Thyroid gland (tissue), 4 donors: ENCODE measurements around the gene VWA5B2. TPM values are rescaled to one million over a fixed set of nuclear protein-coding genes. Genes with fewer than 3 reads are reported as not detected.

Experiments
- DNase-seq, 2 donors: peaks; one replicate each; pipeline ENCODE4 v3.0.0-alpha.2; 2019
- H3K27ac ChIP-seq, 3 donors: fragments of 200-600 bp; sonication (generic); 1 replicate in 2 of 3; 2 replicates in 1 of 3; pipeline ENCODE4 v1.5.1; 2016 to 2019; ENCODE audit warnings: mild to moderate bottlenecking in 1 of 3, moderate library complexity in 1 of 3
- H3K27me3 ChIP-seq: fragments of 200-600 bp; sonication (generic); one replicate; pipeline ENCODE4 v1.5.1; 2019
- H3K36me3 ChIP-seq, 2 donors: fragments of 200-600 bp; sonication (generic); one replicate each; pipeline ENCODE4 v1.5.1; 2016 to 2019
- H3K4me1 ChIP-seq, 2 donors: fragments of 200-600 bp; sonication (generic); one replicate each; pipeline ENCODE4 v1.5.1; 2017 to 2019
- H3K4me3 ChIP-seq, 3 donors: fragments of 200-600 bp; sonication (generic); replicated peaks in 1 of 3; 1 replicate in 2 of 3; 2 replicates in 1 of 3; pipeline ENCODE4 v1.5.1; 2016; ENCODE audit warnings: mild to moderate bottlenecking in 1 of 3
- H3K9me3 ChIP-seq: fragments of 200-600 bp; sonication (generic); one replicate; pipeline ENCODE4 v1.5.1; 2017
- CTCF ChIP-seq, 6 experiments: fragments of 200-600 bp in 3 of 6; fragments of 450-650 bp in 3 of 6; sonication (generic) in 3 of 6; IDR thresholded peaks; one replicate each; pipeline ENCODE4 v1.5.1; 2016 to 2019; ENCODE audit warnings: antibody characterized with exemption in 6 of 6, mild to moderate bottlenecking in 2 of 6, inconsistent platforms in 1 of 6, moderate library complexity in 1 of 6
- POLR2A ChIP-seq, 2 donors: fragments of 450-650 bp; IDR thresholded peaks; one replicate each; pipeline ENCODE4 v1.6.1; 2017; ENCODE audit warnings: antibody characterized with exemption in 2 of 2, mild to moderate bottlenecking in 2 of 2, moderate library complexity in 1 of 2
- WGBS, 2 donors: methylation state at CpG; one replicate each; pipeline ENCODE4 v1.1.5; 2017; 5-methylcytosine and 5-hydroxymethylcytosine counted together
- intact Hi-C: fragments of 100-400 bp; cut with DNase I; formaldehyde crosslinking; loops from one replicate; pipeline ENCODE4 v1.15.1; 2023
- total RNA-seq, 4 donors: library from RNA; depleted of rRNA; stranded (reverse); fragments of >200 nt; gene quantifications; one replicate each; pipeline ENCODE4 v1.2.3, GENCODE V29; 2016

The VWA5B2 gene
- total RNA-seq, 4 donors from 2014 or later, result 0.42 to 0.88 (median 0.45) TPM; not detected in 1

DNA sequence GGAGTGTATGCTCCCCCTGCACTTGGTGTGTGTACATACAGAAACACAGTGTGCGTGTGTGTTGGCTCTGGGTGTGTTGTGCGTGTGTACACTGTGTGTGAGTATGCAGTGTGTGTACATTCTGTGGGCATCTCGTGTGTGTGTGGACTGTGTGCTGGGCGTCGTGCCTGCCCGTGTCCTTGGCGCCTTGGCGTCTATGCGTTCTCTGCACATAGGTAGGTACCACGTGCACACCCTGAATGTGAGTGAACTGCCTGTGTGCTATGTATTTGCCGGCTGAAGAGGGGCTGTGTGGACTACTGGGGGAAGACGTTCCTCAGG, 46.0 kb downstream of the VWA5B2 start:
- H3K4me3 ChIP-seq, result no peak overlapping the region
- 71 to 73% methylated on average over 12 of the region's 12 CpGs for whole genome bisulfite sequencing, 2 donors
- H3K27ac ChIP-seq, result no peak overlapping the region
- TF ChIP-seq CTCF (IDR thresholded peaks at IDR 0.05) (no peak), POLR2A (IDR thresholded peaks at IDR 0.05) (no peak)
- intact Hi-C loops, result no loop called here
- no peaks in the 10 kb centered on the region for H3K4me1 ChIP-seq
- no peaks in the 10 kb centered on the region for H3K9me3 ChIP-seq
- peaks cover 8% of the 10 kb centered on the region for H3K27me3 ChIP-seq
- H3K36me3 ChIP-seq, result no peaks in the 10 kb centered on the region
- no peak for DNase-seq

DNA sequence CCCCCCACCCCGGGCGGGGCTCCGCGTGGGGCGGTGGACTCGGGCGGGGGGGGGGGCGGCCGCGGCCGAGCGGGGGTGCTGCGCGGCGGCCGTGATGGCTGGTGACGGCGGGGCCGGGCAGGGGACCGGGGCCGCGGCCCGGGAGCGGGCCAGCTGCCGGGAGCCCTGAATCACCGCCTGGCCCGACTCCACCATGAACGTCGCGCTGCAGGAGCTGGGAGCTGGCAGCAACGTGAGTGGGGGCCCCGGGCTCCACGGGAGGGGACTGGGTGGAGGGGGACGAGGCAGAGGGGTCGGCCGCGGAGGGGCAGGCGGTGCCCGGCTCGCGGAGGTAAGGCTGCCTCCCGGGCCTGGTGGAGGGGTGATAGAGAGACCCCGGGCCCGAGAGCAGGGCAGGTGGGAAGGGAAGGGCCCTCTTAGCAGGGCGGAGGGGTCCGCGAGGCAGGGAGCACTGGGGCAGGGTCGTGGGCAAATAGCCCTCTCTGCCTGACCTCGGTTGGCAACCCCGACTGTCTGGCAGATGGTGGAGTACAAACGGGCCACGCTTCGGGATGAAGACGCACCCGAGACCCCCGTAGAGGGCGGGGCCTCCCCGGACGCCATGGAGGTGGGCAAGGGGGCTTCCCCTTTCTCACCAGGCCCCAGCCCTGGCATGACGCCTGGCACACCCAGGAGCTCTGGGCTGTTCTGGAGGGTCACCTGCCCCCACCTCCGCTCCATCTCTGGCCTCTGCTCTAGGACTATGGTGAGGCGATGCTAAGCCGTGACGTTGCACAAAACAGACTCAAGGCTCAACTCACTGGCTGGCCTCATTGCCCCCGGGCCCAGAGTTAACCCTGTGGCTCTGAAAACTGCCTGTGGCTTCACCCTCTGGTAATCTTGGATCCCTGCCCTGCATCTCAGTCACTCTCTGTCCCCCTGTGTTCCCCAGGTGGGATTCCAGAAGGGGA, 46.9 kb downstream of the VWA5B2 start, which contains the start of gene ECE2:
TSS of gene ECE2 (plus strand) at position 62 of the 950 bp plus-strand sequence. CDS start at position 194, 132 bp downstream.
- Histone ChIP-seq H3K36me3 (no peaks in the 10 kb centered on the region), H3K4me1 (no peaks in the 10 kb centered on the region), H3K4me3 (no peak within 1 kb of the TSS), H3K27me3 (peaks cover 8% of the 10 kb centered on the region), H3K27ac (no peak within 1 kb of the TSS), H3K9me3 (no peaks in the 10 kb centered on the region)
- no peak for TF ChIP-seq CTCF (IDR thresholded peaks at IDR 0.05)
- TF ChIP-seq POLR2A (IDR thresholded peaks at IDR 0.05), result no peak
- 11 to 46% methylated on average over 10 to 21 of the region's 65 CpGs for WGBS, 2 donors
- intact Hi-C loops, result no loop called here
- DNase-seq, result no peak

GRCh38 chr3:184277366-184277765, 48.0 kb downstream of the VWA5B2 start:
- Histone ChIP-seq H3K27ac (no peak overlapping the region), H3K36me3 (no peaks in the 10 kb centered on the region), H3K4me3 (no peak overlapping the region), H3K27me3 (peaks cover 8% of the 10 kb centered on the region), H3K9me3 (no peaks in the 10 kb centered on the region), H3K4me1 (no peaks in the 10 kb centered on the region)
- intact Hi-C loops, result no loop called here
- no peak for TF ChIP-seq CTCF (IDR thresholded peaks at IDR 0.05)
- no peak for TF ChIP-seq POLR2A (IDR thresholded peaks at IDR 0.05)
- no peak for DNase-seq
- 87 to 94% methylated on average over 6 of the region's 6 CpGs for WGBS, 2 donors

DNA sequence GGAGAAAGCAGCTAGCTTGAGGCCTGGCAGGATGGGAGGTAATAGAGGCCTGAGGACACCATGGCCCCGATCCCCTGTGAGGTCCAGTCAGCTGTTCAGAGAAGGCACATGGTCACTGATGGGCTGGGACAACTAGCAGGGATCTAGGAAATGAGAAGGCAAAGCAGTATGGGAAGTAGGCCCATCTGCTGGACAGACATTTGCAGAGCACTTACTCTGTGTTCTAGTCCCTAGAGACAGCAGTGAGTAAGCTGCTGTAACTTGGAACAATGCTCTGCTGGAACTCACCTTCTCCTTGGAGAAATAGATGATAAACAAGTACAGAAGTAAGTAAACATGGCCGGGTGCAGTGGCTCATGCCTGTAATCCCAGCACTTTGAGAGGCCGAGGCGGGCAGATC, 53.6 kb downstream of the VWA5B2 start:
- no peaks in the 10 kb centered on the region for H3K27me3 ChIP-seq
- intact Hi-C loops, result loop anchor here (10.0 kb wide), 1 partner anchor 48 kb away; no protein-coding TSS in a partner anchor
- no peak overlapping the region for H3K27ac ChIP-seq
- no peak overlapping the region for H3K4me3 ChIP-seq
- 90 to 92% methylated on average over 4 of the region's 4 CpGs for WGBS, 2 donors
- no peaks in the 10 kb centered on the region for H3K9me3 ChIP-seq
- no peaks in the 10 kb centered on the region for H3K4me1 ChIP-seq
- no peak for TF ChIP-seq CTCF (IDR thresholded peaks at IDR 0.05)
- TF ChIP-seq POLR2A (IDR thresholded peaks at IDR 0.05), result no peak
- H3K36me3 ChIP-seq, result no peaks in the 10 kb centered on the region
- no peak for DNase-seq

- Histone ChIP-seq H3K27me3 (no peaks in the 10 kb centered on the region), H3K27ac (no peak overlapping the region), H3K9me3 (no peaks in the 10 kb centered on the region), H3K4me3 (no peak overlapping the region), H3K4me1 (no peaks in the 10 kb centered on the region), H3K36me3 (no peaks in the 10 kb centered on the region)
- intact Hi-C loops, result loop anchor here (10.0 kb wide), 1 partner anchor 49 kb away; no protein-coding TSS in a partner anchor
- WGBS, 2 donors, result 91 to 95% methylated on average over 8 of the region's 8 CpGs
- no peak for TF ChIP-seq POLR2A (IDR thresholded peaks at IDR 0.05)
- TF ChIP-seq CTCF (IDR thresholded peaks at IDR 0.05), result no peak
- DNase-seq, result no peak
These were observed 54.3 kb downstream of the VWA5B2 start for GRCh38 chr3:184283681-184284080.
